Measurements from ENCODE around the gene TTL.

- TF ChIP-seq POLR2A (IDR thresholded peaks at IDR 0.05) (no peak), CTCF (IDR thresholded peaks at IDR 0.05) (no peak)
Observed at GRCh38 chr2:112585400-112585799, 103.4 kb downstream of the TTL start.
